NCI-H1930 (cell line): ENCODE measurements around the gene AMDHD1.

Source experiments
- DNase-seq, 2 experiments: peaks; one replicate each; lab custom pipeline; 2025; lab: John Stamatoyannopoulos, UW

Gene AMDHD1

DNA sequence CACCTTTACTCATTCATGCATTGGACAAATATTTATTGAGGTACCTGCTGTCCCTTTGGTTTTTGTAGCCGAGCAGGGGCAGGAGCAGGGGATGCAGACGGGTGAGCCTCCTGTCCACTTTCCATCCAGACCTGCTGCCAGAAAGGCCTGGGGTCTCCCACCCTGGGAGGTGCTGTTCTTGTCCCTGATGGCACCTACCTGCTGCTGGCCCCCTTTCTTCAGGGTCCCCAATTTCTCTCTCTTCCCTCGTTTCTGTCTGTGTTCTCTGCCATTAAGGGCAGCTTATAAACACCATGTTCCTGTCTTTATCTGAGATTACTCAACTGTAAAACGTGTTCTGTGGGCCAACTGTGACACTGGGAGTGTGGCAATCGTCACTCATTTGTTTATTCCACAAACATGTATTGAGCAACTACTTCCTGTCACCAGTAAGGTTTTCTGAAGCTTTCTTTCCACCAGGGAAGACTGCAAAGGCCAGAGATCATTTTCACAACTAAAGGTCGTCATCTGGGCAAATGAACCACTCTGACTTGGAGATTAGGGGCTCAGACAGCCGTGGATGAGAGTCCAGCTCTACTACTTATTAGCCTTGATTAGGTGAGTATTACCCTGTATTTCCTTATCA, 53.0 kb downstream of the AMDHD1 start, which contains the start of gene HAL:
Gene HAL (minus strand): TSS at position 311 of the 625 bp plus-strand sequence. CDS start 434 bp downstream, outside the sequence.
- DNase-seq = no peak

DNA sequence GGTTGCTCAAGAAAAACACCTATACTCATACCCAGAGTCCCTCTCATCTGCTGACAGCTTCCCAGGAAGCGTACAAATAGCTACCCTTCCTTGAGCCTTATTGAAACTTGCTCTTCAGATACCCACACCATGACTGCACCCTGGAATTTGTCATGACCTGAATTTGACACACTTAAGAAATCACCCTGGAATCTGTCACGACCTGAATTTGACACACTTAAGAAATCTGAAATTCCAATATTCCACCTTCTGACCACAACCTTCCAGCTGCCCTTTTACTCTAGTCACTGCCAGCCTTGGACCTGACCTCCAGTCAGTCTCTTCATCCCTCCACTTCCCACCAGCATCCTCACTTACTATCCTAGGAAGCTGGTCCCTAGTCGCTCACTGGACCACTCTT, 54.1 kb downstream of the AMDHD1 start:
- no peak for DNase-seq

DNA sequence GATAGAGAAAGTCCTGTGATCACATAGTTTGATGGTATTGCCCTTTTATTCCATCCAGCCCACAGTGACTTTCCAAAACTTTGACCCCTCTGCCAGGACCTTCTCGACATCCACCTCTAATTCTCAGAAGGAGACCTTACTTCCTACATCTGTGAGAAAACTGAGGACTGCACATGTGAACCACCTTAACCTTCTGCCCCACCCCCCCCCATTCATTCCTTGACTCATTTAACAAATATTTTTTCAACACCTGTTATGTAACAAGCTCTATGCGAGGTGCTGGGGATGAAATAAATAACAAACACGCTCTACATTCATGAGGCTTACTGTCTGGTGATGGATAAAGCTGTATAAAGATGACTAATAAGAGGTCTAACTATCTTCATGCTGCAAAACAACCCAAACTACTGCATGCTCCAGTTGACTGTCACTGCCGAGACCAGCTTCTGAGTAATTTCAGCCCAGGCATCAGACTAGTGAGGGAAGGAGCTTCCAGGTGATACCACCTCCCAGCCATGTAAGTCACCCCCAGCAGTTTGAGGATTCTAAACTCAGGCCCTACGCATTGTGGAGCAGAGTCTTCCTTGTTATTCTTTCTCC, 54.9 kb downstream of the AMDHD1 start:
- no peak for DNase-seq

DNA sequence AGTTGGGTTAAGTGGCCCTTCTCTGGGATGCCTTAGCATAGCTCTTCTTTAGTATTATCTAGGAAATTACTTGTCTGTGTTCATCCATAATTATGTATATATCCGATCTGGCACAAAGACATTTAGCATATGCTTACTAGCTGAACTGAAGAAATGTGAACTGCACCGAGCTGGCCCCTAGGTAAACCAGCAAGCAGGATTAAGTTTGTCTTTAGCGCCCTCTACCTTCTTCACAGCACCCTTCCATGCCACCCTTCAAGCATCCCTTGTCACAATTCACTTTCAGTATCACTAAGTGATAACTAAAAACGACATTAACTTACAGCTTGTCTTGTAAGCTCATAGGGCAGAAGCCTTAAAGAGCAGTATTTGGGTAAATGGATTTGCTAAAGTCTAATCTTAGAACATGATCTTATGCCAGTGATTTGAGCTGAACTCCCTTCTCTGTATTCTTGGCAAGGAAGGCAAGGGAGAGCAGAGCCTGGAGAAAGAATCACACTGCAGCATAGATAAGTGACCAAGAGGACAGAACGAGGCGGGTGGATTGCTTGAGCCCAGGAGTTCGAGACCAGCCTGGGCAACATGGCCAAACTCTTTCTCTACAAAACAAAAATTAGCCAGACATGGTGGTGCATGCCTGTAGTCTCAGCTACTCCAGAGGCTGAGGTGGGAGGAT, 55.6 kb downstream of the AMDHD1 start:
- peak; percentile 25 to 33 for DNase-seq

DNA sequence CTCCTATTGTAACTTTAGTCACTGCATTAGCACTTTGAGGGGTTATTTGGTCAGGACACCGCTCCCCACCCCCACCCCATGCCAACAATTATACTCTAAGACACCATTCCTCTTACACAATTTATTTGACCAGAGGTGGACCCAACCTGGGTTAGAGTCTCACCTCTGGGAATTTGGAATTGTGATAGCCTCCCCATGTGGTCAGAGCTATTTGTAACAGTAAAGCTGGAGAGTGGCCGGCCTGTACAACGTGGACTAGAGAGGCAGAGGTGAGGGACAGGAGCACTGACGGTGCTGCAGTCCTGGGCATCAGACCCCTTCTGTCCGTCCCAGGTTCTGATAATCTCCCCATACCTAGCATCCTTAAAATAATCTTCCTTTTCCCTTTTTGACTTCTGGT, 56.4 kb downstream of the AMDHD1 start:
- DNase-seq = no peak

DNA sequence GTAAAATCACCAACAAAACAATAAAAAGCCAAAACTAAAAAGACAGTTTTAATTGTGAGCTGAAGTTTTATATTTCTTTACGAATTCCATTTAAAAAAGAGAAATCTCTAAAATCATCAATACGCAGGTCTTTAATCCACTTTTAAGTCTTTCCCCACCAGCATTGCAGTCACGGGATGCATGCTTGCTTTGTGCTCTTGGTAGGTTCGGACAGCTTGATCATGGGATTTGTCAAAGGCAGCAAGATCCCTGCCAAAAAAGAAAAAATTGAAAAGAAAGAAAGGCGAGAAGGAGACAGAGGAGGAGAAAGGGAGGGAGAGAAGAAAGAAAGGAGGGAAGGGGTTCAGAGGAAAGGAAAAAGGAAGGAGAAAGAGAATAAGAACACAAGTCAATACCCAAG, 57.7 kb downstream of the AMDHD1 start:
- DNase-seq = no peak

DNA sequence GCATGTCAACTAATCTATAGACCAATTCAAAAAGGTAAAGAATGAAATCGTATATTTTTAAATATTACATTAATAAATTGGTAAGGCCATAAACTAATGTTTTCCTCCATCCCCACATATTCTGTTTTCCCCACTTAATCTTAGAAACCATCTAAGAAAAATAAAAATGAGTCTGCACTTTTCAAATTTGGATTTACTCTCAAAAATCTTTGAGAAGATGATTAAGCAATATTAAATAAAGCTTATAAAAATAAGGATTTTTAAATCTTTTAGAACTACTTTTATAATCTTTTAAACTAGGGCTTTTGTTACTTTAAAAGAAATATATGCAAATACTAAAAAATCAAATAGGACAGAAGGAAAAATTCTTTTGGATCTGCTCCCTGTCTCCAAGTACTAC, 63.6 kb downstream of the AMDHD1 start:
- no peak for DNase-seq

DNA sequence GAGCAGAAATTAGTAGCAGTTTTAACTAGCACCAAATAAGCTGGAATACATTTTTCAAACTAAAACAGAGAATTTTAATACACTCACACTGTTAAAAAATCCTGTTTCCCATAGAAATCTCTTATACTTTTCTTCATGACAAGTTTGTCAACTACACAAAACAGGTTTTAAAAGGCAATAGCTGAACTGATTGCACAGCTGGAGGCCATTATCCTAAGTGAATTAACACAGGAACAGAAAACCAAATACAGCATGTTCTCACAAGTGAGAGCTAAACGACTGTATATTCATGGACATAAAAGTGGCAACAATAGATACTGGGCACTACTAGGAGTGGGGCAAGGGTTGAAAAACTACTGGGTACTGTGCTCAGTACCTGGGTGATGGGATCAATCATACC, 64.6 kb downstream of the AMDHD1 start:
- DNase-seq = peak; percentile 14 to 35

DNA sequence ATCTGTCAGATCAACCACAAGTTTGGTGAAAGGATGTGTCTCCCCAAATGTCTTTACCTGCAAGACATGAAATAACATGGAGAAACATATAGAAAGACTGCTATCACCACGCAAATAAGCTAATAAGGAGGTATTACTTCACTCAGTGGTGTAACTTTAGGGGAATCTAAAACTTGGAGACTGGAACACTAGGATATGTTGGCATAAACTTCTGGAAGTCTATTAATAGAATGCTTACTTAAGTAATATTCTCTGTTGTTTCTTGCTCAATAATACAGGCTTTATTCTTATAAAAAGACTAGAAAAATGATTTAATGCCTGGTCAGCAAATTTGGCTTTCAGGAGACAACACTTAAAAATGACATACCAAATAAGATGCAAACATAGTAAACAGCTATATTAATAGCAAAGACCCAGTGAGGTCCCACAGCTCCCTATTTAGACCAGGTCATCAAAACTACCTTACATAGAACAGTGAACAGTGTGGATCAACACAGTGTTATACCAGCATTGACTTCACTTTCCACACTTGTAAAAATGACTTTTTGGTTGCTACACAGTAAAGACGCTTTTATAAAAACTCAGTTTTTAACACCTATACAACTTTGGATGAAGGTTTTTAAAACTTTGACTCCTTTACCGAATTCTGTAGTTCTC, 71.9 kb downstream of the AMDHD1 start:
- no peak for DNase-seq

DNA sequence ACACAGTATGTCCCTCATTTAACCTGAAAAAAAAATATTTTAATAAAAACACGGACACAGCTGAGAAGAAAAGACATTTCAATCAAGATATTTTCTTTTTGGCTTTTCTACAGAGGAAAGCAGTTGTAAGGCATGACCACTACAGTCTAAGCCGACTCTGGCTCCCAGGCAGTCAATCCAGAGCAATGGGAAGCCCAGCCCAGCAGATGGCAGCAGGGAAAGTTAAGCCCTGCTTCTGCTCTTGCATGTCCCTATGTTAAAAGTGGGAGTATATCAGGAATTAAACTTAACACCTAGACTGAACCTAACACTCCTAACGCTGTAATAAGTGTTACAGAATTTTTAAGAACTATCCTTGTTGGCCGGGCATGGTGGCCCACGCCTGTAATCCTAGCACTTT, 72.5 kb downstream of the AMDHD1 start:
- no peak for DNase-seq
